MG63 (cell line): ENCODE data around the gene MED13L. TPM values are rescaled to one million over a fixed set of nuclear protein-coding genes. Genes with fewer than 3 reads are reported as not detected.

Experiments
- DNase-seq: peaks from one replicate; pipeline ENCODE4 v3.0.0-alpha.2; 2020
- H3K27me3 ChIP-seq: fragments of 250-450 bp; sonication (Bioruptor Pico); 2 replicates; pipeline ENCODE4 v1.5.1; 2020; ENCODE audit warnings: mild to moderate bottlenecking, moderate library complexity
- H3K36me3 ChIP-seq: fragments of 250-450 bp; sonication (Bioruptor Pico); 2 replicates; pipeline ENCODE4 v1.5.1; 2020; ENCODE audit warnings: mild to moderate bottlenecking, moderate library complexity
- H3K4me3 ChIP-seq: fragments of 250-450 bp; sonication (Bioruptor Pico); 2 replicates; pipeline ENCODE4 v1.5.1; 2020; ENCODE audit warnings: mild to moderate bottlenecking, moderate library complexity
- H3K9me3 ChIP-seq: fragments of 250-450 bp; sonication (Bioruptor Pico); 2 replicates; pipeline ENCODE4 v1.5.1; 2020; ENCODE audit warnings: mild to moderate bottlenecking, moderate library complexity
- total RNA-seq: library from RNA; depleted of rRNA; stranded (reverse); fragments of >200 nt; shearing (Covaris generic); gene quantifications from 2 replicates; pipeline ENCODE4 v1.2.3, GENCODE V29; 2014; ENCODE audit warnings: low replicate concordance

The MED13L gene
- total RNA-seq, 1 experiment from 2014 or later: 16.1 TPM

- Histone ChIP-seq H3K36me3 (no peaks in the 10 kb centered on the region; the same call in 1 of the 2 replicates), H3K9me3 (no peaks in the 10 kb centered on the region), H3K27me3 (no peaks in the 10 kb centered on the region), H3K4me3 (no peak overlapping the region)
- no peak for DNase-seq
Measured at GRCh38 chr12:116068853-116069252, 208.6 kb downstream of the MED13L start.

DNA sequence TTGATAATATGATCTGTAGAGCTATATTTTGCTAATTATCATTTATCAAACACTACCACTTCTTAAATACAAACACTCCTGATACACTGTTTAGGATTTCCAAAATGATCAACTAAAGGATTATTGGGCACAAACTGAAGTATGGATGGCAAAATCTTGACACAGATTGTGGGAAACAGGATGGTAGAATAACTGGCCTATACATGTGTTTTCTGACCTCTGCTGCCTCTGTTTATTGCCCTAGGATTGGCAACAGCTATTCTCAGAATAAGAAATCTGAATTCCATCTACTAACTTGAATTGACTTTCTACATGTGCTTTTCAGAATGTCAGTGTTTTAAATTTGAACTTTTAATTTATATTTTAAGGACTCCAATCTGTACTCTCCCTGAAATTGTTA, 209.1 kb downstream of the MED13L start:
- no peak overlapping the region for H3K4me3 ChIP-seq
- no peaks in the 10 kb centered on the region for H3K27me3 ChIP-seq
- H3K9me3 ChIP-seq: no peaks in the 10 kb centered on the region
- no peaks in the 10 kb centered on the region; the same call in 1 of the 2 replicates for H3K36me3 ChIP-seq
- no peak for DNase-seq

GRCh38 chr12:116067892-116068291, 209.6 kb downstream of the MED13L start:
- no peaks in the 10 kb centered on the region for H3K9me3 ChIP-seq
- H3K27me3 ChIP-seq: no peaks in the 10 kb centered on the region
- DNase-seq: no peak
- no peak overlapping the region for H3K4me3 ChIP-seq
- no peaks in the 10 kb centered on the region; the same call in 1 of the 2 replicates for H3K36me3 ChIP-seq

DNA sequence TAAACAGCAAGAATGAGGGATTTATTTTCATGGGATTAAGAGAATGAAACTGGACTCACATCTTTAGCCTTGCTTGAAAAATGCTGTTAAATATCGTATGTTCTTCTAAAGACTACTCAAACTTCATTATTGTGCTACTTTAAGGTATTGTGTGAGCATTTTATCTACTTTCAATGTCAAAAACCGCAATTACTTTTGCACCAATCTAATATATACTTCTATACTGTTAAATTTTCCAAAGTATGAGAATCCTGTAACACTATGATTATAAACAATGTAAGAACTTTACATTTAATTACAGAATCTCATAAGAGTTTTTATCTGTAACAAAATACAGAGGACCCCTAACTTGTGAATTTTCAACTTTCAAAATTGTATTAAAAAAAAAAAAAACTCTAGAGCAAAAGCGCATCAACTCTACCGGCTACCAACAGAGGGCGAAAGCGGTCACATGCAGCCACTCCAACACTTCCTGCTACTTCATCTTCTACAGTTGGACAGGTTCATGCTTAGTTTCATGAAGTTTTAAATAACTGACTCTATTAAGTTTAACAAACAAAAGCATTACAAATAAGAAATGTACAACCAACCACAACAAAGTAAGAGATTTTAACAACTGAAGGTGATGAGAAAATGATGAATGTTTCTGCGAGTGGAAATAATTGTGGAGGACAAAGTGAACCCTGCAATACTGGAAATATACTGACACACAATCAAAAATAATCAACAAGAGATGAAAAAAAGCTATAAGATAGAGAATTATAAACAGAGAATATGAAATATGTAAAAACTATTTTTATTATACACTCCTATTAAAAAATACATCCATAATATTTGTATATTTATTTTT, 210.9 kb downstream of the MED13L start:
- no peaks in the 10 kb centered on the region; the same call in 1 of the 2 replicates for H3K36me3 ChIP-seq
- no peak overlapping the region for H3K4me3 ChIP-seq
- no peaks in the 10 kb centered on the region for H3K27me3 ChIP-seq
- peak; percentile 35 for DNase-seq
- no peaks in the 10 kb centered on the region for H3K9me3 ChIP-seq

GRCh38 chr12:116065606-116066005, 211.9 kb downstream of the MED13L start:
- DNase-seq: no peak
- Histone ChIP-seq H3K36me3 (no peaks in the 10 kb centered on the region; the same call in 1 of the 2 replicates), H3K27me3 (no peaks in the 10 kb centered on the region), H3K4me3 (no peak overlapping the region), H3K9me3 (no peaks in the 10 kb centered on the region)

DNA sequence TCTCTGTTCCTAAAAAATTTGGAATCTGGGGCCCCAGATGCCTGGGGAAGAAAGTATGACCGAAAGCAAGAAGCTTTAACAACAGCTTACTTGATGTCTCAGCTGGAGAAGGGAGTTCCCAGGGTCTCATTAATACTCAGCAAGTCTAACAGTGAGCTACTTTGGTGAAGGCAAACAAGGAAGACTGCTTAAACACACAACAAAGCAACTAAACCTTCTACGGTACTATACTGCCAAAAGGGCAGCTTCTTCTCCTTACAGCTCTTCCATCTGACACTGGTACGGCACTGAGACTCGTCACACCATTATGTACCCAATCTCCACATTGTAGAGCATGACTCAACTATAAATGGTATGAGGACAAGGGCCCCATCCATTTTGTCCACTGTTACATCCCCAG, 213.0 kb downstream of the MED13L start:
- DNase-seq: no peak
- no peaks in the 10 kb centered on the region for H3K27me3 ChIP-seq
- no peaks in the 10 kb centered on the region for H3K9me3 ChIP-seq
- H3K4me3 ChIP-seq: no peak overlapping the region
- H3K36me3 ChIP-seq: no peaks in the 10 kb centered on the region; the same call in 1 of the 2 replicates

GRCh38 chr12:116062698-116063097, 214.8 kb downstream of the MED13L start:
- Histone ChIP-seq H3K9me3 (no peaks in the 10 kb centered on the region), H3K4me3 (no peak overlapping the region), H3K27me3 (no peaks in the 10 kb centered on the region), H3K36me3 (no peaks in the 10 kb centered on the region; the same call in 1 of the 2 replicates)
- DNase-seq: no peak

DNA sequence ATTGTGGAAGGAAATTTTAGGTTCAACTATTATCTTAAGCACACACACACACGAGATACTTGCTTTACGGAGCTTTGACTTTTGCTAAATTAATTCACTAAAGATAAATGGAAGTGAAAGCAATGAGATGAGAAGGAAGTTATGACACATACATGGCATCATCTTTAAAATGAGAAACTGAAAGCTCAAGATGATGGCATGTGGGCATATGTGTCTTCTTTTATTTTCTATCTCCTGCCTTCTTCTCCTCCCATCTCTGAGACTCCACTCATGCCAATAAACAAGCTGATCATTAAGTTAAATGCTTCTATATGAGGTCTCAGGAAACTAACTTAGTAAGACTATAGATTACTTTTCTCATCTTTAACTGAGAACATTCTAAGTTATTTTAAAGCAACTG, 216.7 kb downstream of the MED13L start:
- no peaks in the 10 kb centered on the region for H3K27me3 ChIP-seq
- no peaks in the 10 kb centered on the region; the same call in 1 of the 2 replicates for H3K36me3 ChIP-seq
- no peak for DNase-seq
- no peak overlapping the region for H3K4me3 ChIP-seq
- H3K9me3 ChIP-seq: no peaks in the 10 kb centered on the region

DNA sequence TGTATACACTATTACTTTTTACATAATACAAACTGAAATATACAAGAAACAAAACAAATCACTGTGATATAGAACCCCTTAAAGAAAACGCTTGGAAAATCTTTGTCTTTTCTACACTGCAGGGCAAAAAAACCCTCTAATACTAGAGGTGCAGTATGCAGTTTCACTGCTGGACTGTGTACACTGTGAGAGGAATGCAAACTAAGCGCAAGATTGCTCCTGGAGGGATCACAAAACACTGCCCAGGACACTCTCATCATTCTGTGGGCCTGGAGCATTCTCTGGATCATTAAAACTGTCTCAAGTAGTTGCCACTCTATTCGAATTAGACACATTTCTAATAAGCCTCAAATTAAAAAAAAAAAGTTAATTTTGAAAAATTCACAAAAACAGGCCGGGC, 217.6 kb downstream of the MED13L start:
- no peaks in the 10 kb centered on the region for H3K27me3 ChIP-seq
- H3K4me3 ChIP-seq: no peak overlapping the region
- no peaks in the 10 kb centered on the region for H3K36me3 ChIP-seq
- no peak for DNase-seq
- H3K9me3 ChIP-seq: no peaks in the 10 kb centered on the region

- no peak for DNase-seq
- no peak overlapping the region for H3K4me3 ChIP-seq
Measured at GRCh38 chr12:116058574-116058973, 218.9 kb downstream of the MED13L start.

GRCh38 chr12:116057356-116057755, 220.1 kb downstream of the MED13L start:
- Histone ChIP-seq H3K36me3 (no peaks in the 10 kb centered on the region), H3K4me3 (no peak overlapping the region), H3K27me3 (no peaks in the 10 kb centered on the region), H3K9me3 (no peaks in the 10 kb centered on the region)
- DNase-seq: no peak

More at GRCh38 chr12:116058574-116058973, 218.9 kb downstream of the MED13L start:
- no peaks in the 10 kb centered on the region for H3K36me3 ChIP-seq
- no peaks in the 10 kb centered on the region for H3K27me3 ChIP-seq
- H3K9me3 ChIP-seq: no peaks in the 10 kb centered on the region

DNA sequence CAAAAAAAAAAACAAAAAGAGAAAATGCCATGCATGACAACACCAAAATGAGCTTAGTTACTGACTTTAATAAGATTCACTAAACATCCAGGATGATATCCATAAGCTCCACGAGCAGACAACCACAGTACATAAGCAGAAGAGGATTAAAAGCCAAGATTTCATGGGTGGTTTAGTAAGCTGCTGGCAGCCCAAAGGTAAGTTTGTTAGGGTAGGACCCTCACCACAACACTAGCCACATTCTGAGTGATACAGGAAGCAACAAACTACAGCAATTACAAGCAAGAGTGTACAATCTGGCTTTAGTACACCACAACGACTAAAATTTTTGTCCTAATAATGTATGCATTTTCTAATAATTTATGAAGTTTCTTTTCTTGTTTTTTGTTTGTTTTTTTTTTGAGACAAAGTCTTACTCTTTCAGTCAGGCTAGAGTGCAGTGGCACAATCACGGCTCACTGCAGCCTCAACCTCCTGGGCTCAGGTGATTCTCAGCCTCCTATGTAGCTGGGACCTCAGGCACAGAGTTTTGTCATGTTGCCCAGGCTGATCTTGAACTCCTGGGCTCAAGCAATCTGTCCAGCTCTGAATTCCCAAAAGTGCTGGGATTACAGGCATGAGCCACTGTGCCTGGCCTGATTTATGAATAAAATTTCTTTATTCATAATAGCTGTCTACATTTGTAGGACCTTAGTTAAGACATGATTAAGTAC, 221.4 kb downstream of the MED13L start:
- H3K9me3 ChIP-seq: no peaks in the 10 kb centered on the region
- H3K4me3 ChIP-seq: no peak overlapping the region
- no peaks in the 10 kb centered on the region for H3K36me3 ChIP-seq
- no peak for DNase-seq
- H3K27me3 ChIP-seq: no peaks in the 10 kb centered on the region

DNA sequence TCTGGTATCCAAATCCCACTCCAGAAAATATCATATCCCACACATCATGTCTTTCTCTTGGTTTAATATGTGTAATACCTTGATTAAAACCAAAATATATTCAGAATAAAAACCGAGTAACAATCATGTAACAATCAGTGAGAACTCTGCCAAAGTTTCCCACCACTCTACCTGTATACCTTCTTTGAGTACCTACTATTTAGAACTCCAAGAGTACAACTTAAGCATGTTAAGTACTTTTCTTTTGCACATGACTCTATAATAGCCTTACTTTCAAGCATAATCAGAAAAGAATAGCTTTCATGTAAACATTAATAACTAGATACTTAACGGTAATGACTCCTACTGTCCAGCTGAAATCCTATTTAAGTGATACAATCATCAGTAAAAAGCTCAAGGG, 223.2 kb downstream of the MED13L start:
- no peak for DNase-seq
- Histone ChIP-seq H3K9me3 (no peaks in the 10 kb centered on the region), H3K36me3 (no peaks in the 10 kb centered on the region), H3K4me3 (no peak overlapping the region), H3K27me3 (no peaks in the 10 kb centered on the region)

DNA sequence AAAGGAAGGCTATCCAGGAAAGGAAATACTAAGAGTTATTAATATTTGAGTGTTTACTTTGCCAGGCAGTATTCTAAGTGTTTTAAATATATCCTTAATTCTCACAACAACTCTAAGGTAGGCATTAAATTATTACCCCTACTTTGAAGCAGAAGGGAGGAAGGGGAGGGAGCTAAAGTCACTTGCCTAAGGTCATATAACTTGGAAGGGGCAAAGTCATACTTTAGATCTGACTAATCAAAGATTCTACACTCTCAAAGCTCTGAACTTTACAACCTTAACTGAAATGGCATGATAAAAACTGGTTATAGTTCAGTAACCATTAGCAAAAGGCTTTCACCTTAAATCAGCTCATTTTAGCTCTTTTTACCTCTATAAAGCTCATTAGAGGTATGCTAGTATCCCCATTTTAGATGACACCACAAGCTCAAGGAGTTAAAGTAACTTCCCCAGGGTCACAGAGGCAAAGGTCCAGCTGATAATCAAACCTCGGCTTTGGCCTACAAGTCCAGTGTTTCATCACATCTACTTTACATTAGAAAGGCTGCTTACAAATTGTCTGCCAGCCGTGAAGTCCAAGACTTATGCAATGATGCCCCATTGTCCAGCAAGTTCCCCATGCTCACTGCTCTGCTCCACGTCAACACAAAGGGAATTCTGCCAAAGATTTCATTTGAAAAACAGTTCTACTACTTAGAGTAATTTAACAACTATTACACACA, 223.9 kb downstream of the MED13L start:
- no peak overlapping the region for H3K4me3 ChIP-seq
- no peaks in the 10 kb centered on the region for H3K27me3 ChIP-seq
- DNase-seq: peak; percentile 52
- no peaks in the 10 kb centered on the region for H3K9me3 ChIP-seq
- H3K36me3 ChIP-seq: no peaks in the 10 kb centered on the region

GRCh38 chr12:116050275-116050674, 227.2 kb downstream of the MED13L start:
- Histone ChIP-seq H3K27me3 (no peaks in the 10 kb centered on the region), H3K36me3 (no peaks in the 10 kb centered on the region), H3K9me3 (no peaks in the 10 kb centered on the region), H3K4me3 (no peak overlapping the region)
- DNase-seq: no peak

GRCh38 chr12:116048879-116049278, 228.6 kb downstream of the MED13L start:
- Histone ChIP-seq H3K27me3 (no peaks in the 10 kb centered on the region), H3K36me3 (no peaks in the 10 kb centered on the region), H3K9me3 (no peaks in the 10 kb centered on the region), H3K4me3 (no peak overlapping the region)
- no peak for DNase-seq

GRCh38 chr12:116046039-116046438, 231.5 kb downstream of the MED13L start:
- Histone ChIP-seq H3K27me3 (no peaks in the 10 kb centered on the region), H3K36me3 (no peaks in the 10 kb centered on the region), H3K4me3 (no peak overlapping the region), H3K9me3 (no peaks in the 10 kb centered on the region)
- no peak for DNase-seq
